GM12878 (cell line): Measurements from ENCODE around the gene ENOX1. TPM values are rescaled to one million over a fixed set of nuclear protein-coding genes. Genes with fewer than 3 reads are reported as not detected.

Experiments
- ATAC-seq: fragments of 200-7000 bp; cut with Tn5 transposase; 3 replicates; pipeline ENCODE4 v1.9.1; 2020; ENCODE audit warnings: mild to moderate bottlenecking, moderate library complexity
- BruUV-seq: library from RNA; stranded (reverse); fragments of 400-500 nt; replicated peaks from 2 replicates; lab custom pipeline; 2021; lab: Mats Ljungman, UMichigan
- CTCF ChIA-PET: fragments of 300-600 bp; sonication (Branson Sonifier 250); formaldehyde crosslinking; extraction: SDS; loops from one replicate; lab custom pipeline; 2021; ENCODE audit warnings: inconsistent platforms; lab: Yijun Ruan, JAX
- POLR2A ChIA-PET: fragments of 350-600 bp; formaldehyde crosslinking; extraction: SDS; loops from one replicate; lab custom pipeline; 2021; ENCODE audit warnings: inconsistent platforms; lab: Charles Lee
- RAD21 ChIA-PET: fragments of 300-600 bp; sonication (Branson Sonifier 250); formaldehyde crosslinking; loops from one replicate; lab custom pipeline; 2023; ENCODE audit warnings: antibody characterized with exemption; ENCODE audit not compliant: unreplicated experiment; lab: Charles Lee
- SMC1A ChIA-PET: fragments of 300-600 bp; sonication (Branson Sonifier 250); formaldehyde crosslinking; loops from one replicate; lab custom pipeline; 2023; ENCODE audit not compliant: unreplicated experiment, uncharacterized antibody; lab: Charles Lee
- DNase-seq: peaks from one replicate; pipeline ENCODE4 v3.0.0-alpha.2; 2011; ENCODE audit warnings: low read depth, low spot score
- FAIRE-seq: peaks from 3 replicates; lab custom pipeline; 2011; peaks lifted over from hg19 to GRCh38; lab: Jason Lieb, UNC
- H2AFZ ChIP-seq: 2 replicates; pipeline ENCODE4 v1.6.0; 2011; ENCODE audit warnings: low read depth, low read length, control low read depth; ENCODE audit not compliant: control insufficient read depth
- H3K27ac ChIP-seq: 2 replicates; pipeline ENCODE4 v1.5.1; 2011; ENCODE audit warnings: control low read depth; ENCODE audit not compliant: control insufficient read depth, insufficient read depth
- H3K27me3 ChIP-seq, 2 experiments: replicated peaks in 1 of 2; 2 replicates each; pipeline versions ENCODE4 v1.6.0 to v1.6.1; 2011; ENCODE audit warnings: low read length in 1 of 2; ENCODE audit not compliant: control insufficient read depth in 2 of 2, insufficient read depth in 2 of 2
- H3K36me3 ChIP-seq, 2 experiments: 2 replicates each; pipeline ENCODE4 v1.5.1; 2011; ENCODE audit warnings: low read length in 1 of 2; ENCODE audit not compliant: control insufficient read depth in 2 of 2, insufficient read depth in 2 of 2
- H3K4me1 ChIP-seq: 2 replicates; pipeline ENCODE4 v1.6.1; 2011; ENCODE audit warnings: mild to moderate bottlenecking, low read length, moderate library complexity, mixed read lengths; ENCODE audit not compliant: control insufficient read depth, insufficient read depth
- H3K4me2 ChIP-seq: 2 replicates; pipeline ENCODE4 v1.6.0; 2011; ENCODE audit warnings: control low read depth; ENCODE audit not compliant: control insufficient read depth, insufficient read depth
- H3K4me3 ChIP-seq: fragments of 200-600 bp; sonication (generic); 2 replicates; pipeline ENCODE4 v1.5.1; 2016
- H3K79me2 ChIP-seq: 2 replicates; pipeline ENCODE4 v1.6.0; 2011; ENCODE audit warnings: low read length; ENCODE audit not compliant: control insufficient read depth, insufficient read depth
- H3K9ac ChIP-seq: 2 replicates; pipeline ENCODE4 v1.8.0; 2011; ENCODE audit warnings: low read length, control low read depth, mixed read lengths; ENCODE audit not compliant: control insufficient read depth, insufficient read depth
- H3K9me3 ChIP-seq: replicated peaks from 3 replicates; pipeline ENCODE4 v1.5.1; 2011; ENCODE audit warnings: mild to moderate bottlenecking, low read length; ENCODE audit not compliant: control insufficient read depth, insufficient read depth
- H4K20me1 ChIP-seq: 2 replicates; pipeline ENCODE4 v1.6.0; 2011; ENCODE audit not compliant: control insufficient read depth, insufficient read depth
- ATF3 ChIP-seq: IDR thresholded peaks from 2 replicates; pipeline ENCODE4 v1.6.1; 2011; ENCODE audit warnings: low read depth, mild to moderate bottlenecking, low read length, moderate library complexity, borderline replicate concordance; ENCODE audit errors: extremely low read depth
- ATF7 ChIP-seq: fragments of 450-650 bp; IDR thresholded peaks from 2 replicates; pipeline ENCODE4 v1.6.1; 2016; ENCODE audit warnings: low read depth, mild to moderate bottlenecking
- CEBPZ ChIP-seq: fragments of 150-350 bp; IDR thresholded peaks from 2 replicates; pipeline ENCODE4 v1.6.1; 2016; ENCODE audit warnings: low read depth, low read length
- CHD4 ChIP-seq: fragments of 200-600 bp; sonication (generic); IDR thresholded peaks from 2 replicates; pipeline ENCODE4 v1.6.1; 2016; ENCODE audit warnings: mild to moderate bottlenecking
- HSF1 ChIP-seq: fragments of 150-350 bp; IDR thresholded peaks from 2 replicates; pipeline ENCODE4 v1.6.1; 2014; ENCODE audit warnings: mild to moderate bottlenecking, low read depth, low read length
- LARP7 ChIP-seq: fragments of 450-650 bp; IDR thresholded peaks from 2 replicates; pipeline ENCODE4 v1.6.1; 2017; ENCODE audit warnings: mild to moderate bottlenecking
- MXI1 ChIP-seq: fragments of 150-350 bp; IDR thresholded peaks from 2 replicates; pipeline ENCODE4 v1.6.1; 2011; ENCODE audit warnings: low read depth, mild to moderate bottlenecking, inconsistent platforms, low read length, improper control_type of control experiment
- NFYA ChIP-seq: IDR thresholded peaks from 2 replicates; pipeline ENCODE4 v1.6.1; 2011; ENCODE audit warnings: low read depth, mild to moderate bottlenecking, low read length, improper control_type of control experiment, borderline replicate concordance
- RAD51 ChIP-seq: fragments of 450-650 bp; IDR thresholded peaks from 2 replicates; pipeline ENCODE4 v1.6.1; 2016; ENCODE audit warnings: moderate library complexity, mild to moderate bottlenecking, inconsistent platforms
- USF2 ChIP-seq: IDR thresholded peaks from 2 replicates; pipeline ENCODE4 v1.6.1; 2011; ENCODE audit warnings: low read depth, low read length, improper control_type of control experiment, borderline replicate concordance
- ZNF207 ChIP-seq: fragments of 450-650 bp; IDR thresholded peaks from 2 replicates; pipeline ENCODE4 v1.6.1; 2014; ENCODE audit warnings: antibody characterized with exemption, mild to moderate bottlenecking, borderline replicate concordance
- WGBS: methylation state at CpG from one replicate; pipeline ENCODE4 v1.1.6; 2016; ENCODE audit warnings: low lambda C conversion rate; ENCODE audit not compliant: insufficient replicate concordance, insufficient coverage; ENCODE audit errors: missing lambda C conversion rate; 5-methylcytosine and 5-hydroxymethylcytosine counted together
- in situ Hi-C: fragments of 300-500 bp; cut with MboI; formaldehyde crosslinking; loops from 9 replicates; pipeline ENCODE4 v1.14.3; 2018; ENCODE audit warnings: mixed read lengths
- intact Hi-C: fragments of 100-400 bp; cut with micrococcal nuclease; formaldehyde crosslinking; loops from one replicate; pipeline ENCODE4 v1.14.2; 2022; ENCODE audit not compliant: unreplicated experiment
- polyA plus RNA-seq, 11 experiments: library from polyadenylated mRNA; depleted of rRNA in 4 of 11; unstranded in 6 of 11; stranded (reverse) in 5 of 11; fragments of >200 nt; fragmentation: Nextera tagmentation in 4 of 11; fragmentation: Illumina TruSeq in 1 of 11; extraction: Ambion mirVana in 4 of 11; extraction: Trizol in 1 of 11; gene quantifications; 1 replicate in 1 of 11; 2 replicates in 10 of 11; pipeline versions ENCODE4 v1.2.1 to v1.2.3, GENCODE V29; 2011 to 2016; ENCODE audit warnings: inconsistent platforms in 2 of 11, missing spikeins in 2 of 11, low read depth in 1 of 11
- total RNA-seq, 4 experiments: library from RNA; depleted of rRNA in 3 of 4; stranded (reverse); fragments of >200 nt in 3 of 4; fragmentation: Illumina TruSeq in 1 of 4; extraction: Trizol in 1 of 4; gene quantifications; 2 replicates each; pipeline versions ENCODE4 v1.2.1 to v1.2.3, GENCODE V29; 2013 to 2021

The ENOX1 gene
- total and polyA plus RNA-seq, 10 of the 15 experiments (the other 5 are each of a cell fraction or from before 2014, with no cell fraction given) = 0.11 to 0.26 (median 0.15) TPM

GRCh38 chr13:43776501-43777079 is 10.2 kb downstream of the ENOX1 start:
- H3K4me3 ChIP-seq = no peak overlapping the region
- 51% methylated on average over 2 of the region's 2 CpGs for WGBS
- FAIRE-seq (no peak), ATAC-seq (no peak), DNase-seq (no peak)
- ChIA-PET RAD21 (interaction anchor here (0.6 kb wide), 1 partner anchor 729 kb away, joined by 3 read pairs; no protein-coding TSS in a partner anchor), CTCF (no interaction called here), SMC1A (no interaction called here), POLR2A (no interaction called here)
- H3K9me3 ChIP-seq = no peaks in the 10 kb centered on the region
- no peaks in the 10 kb centered on the region for H3K36me3 ChIP-seq
- in situ Hi-C loops (loop anchor here (25.0 kb wide), 1 partner anchor 1439 kb away; no protein-coding TSS in a partner anchor), intact Hi-C loops (no loop called here)
- no peaks in the 10 kb centered on the region for H3K4me1 ChIP-seq
- H2AFZ ChIP-seq = no peak overlapping the region
- H3K27ac ChIP-seq = no peak overlapping the region
- H4K20me1 ChIP-seq = no peaks in the 10 kb centered on the region
- no peak overlapping the region for H3K9ac ChIP-seq
- no peaks in the 10 kb centered on the region; a peak in 2 of 4 replicates for H3K27me3 ChIP-seq
- TF ChIP-seq MXI1 (no peak), ATF7 (no peak), ZNF207 (no peak), USF2 (no peak), CHD4 (no peak)
- no peak overlapping the region for H3K4me2 ChIP-seq
- H3K79me2 ChIP-seq = no peaks in the 10 kb centered on the region
- no TSS peak for BruUV-seq

GRCh38 chr13:43776006-43776405 is 10.8 kb downstream of the ENOX1 start:
- FAIRE-seq (no peak), ATAC-seq (no peak), DNase-seq (no peak)
- no peaks in the 10 kb centered on the region for H3K79me2 ChIP-seq
- no peak overlapping the region for H3K9ac ChIP-seq
- H3K27me3 ChIP-seq = no peaks in the 10 kb centered on the region; a peak in 2 of 4 replicates
- ChIA-PET POLR2A (no interaction called here), CTCF (no interaction called here), RAD21 (interaction anchor here (0.6 kb wide), 1 partner anchor 729 kb away, joined by 3 read pairs; no protein-coding TSS in a partner anchor), SMC1A (no interaction called here)
- no peak overlapping the region for H3K27ac ChIP-seq
- BruUV-seq = no TSS peak
- H3K36me3 ChIP-seq = no peaks in the 10 kb centered on the region
- WGBS = 28% methylated on average over 2 of the region's 2 CpGs
- no peak overlapping the region for H2AFZ ChIP-seq
- intact Hi-C loops = no loop called here
- no peak overlapping the region for H3K4me2 ChIP-seq
- no peaks in the 10 kb centered on the region for H3K4me1 ChIP-seq
- no peak overlapping the region for H3K4me3 ChIP-seq
- no peaks in the 10 kb centered on the region for H3K9me3 ChIP-seq
- H4K20me1 ChIP-seq = no peaks in the 10 kb centered on the region
- in situ Hi-C loops = loop anchor here (25.0 kb wide), 1 partner anchor 1439 kb away; no protein-coding TSS in a partner anchor
- TF ChIP-seq HSF1 = no peak
- TF ChIP-seq ATF3 = no peak
- no peak for TF ChIP-seq RAD51
- no peak for TF ChIP-seq LARP7
- TF ChIP-seq NFYA = no peak
- TF ChIP-seq CEBPZ = no peak
